ENCODE results near the gene DNA2.

DNA2 gene

DNA sequence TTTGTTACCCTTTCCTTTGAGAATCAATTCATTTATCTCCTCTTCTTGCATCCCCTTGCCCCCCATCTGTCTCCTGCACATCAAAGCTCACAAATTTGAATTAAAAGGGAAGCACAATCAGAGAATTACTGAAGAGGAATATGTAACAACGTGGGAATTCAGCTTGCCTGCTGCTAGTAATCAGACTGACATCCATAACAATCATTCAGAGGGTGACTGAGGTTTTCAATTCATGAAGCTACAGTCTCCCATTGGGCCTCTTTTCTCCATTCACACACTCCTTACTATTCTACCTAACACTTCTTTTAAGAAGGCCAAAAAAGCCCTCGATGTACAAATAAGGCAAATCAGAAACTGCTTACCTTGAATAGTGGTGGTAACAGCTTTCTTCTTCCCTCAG, 24.3 kb upstream of the DNA2 start:
- H3K79me2 ChIP-seq = no peaks in the 10 kb centered on the region
- H3K36me3 ChIP-seq (ENCODE audit: control insufficient read depth, insufficient read depth, low read length) = no peaks in the 10 kb centered on the region
- no peak overlapping the region for H3K4me2 ChIP-seq (ENCODE audit: low read length)
- H3K9me3 ChIP-seq (ENCODE audit: control insufficient read depth, low read length) = no peaks in the 10 kb centered on the region
- H3K4me3 ChIP-seq (ENCODE audit: low read depth, low read length) = no peak overlapping the region
- H3K27me3 ChIP-seq (ENCODE audit: control insufficient read depth, insufficient read depth, low read length) = no peaks in the 10 kb centered on the region
- no peak overlapping the region for H3K9ac ChIP-seq
- no peak overlapping the region for H2AFZ ChIP-seq
- no peak overlapping the region for H3K27ac ChIP-seq
- TF ChIP-seq, protein P1, sequence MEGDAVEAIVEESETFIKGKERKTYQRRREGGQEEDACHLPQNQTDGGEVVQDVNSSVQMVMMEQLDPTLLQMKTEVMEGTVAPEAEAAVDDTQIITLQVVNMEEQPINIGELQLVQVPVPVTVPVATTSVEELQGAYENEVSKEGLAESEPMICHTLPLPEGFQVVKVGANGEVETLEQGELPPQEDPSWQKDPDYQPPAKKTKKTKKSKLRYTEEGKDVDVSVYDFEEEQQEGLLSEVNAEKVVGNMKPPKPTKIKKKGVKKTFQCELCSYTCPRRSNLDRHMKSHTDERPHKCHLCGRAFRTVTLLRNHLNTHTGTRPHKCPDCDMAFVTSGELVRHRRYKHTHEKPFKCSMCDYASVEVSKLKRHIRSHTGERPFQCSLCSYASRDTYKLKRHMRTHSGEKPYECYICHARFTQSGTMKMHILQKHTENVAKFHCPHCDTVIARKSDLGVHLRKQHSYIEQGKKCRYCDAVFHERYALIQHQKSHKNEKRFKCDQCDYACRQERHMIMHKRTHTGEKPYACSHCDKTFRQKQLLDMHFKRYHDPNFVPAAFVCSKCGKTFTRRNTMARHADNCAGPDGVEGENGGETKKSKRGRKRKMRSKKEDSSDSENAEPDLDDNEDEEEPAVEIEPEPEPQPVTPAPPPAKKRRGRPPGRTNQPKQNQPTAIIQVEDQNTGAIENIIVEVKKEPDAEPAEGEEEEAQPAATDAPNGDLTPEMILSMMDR (IDR thresholded peaks at IDR 0.05) = no peak
- H3K4me1 ChIP-seq = no peaks in the 10 kb centered on the region

DNA sequence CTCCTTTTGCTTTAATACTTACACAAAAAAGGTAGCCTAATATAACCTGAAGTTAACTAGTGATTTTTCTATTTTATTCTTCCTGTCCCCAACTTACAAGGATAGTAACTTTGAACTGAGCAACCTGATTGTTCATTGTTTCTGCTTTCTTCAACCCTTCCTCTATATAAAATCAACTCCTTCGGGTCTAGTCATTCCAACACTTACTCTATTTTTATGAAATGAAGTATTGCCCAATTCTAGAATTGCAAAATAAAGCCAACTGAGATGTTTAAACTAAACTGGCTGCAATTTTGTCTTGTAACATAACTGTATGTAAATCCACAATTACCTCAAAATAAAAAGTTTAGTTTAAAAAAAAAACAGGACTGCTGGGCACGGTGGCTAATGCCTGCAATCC, 20.3 kb upstream of the DNA2 start:
- Histone ChIP-seq H3K27ac (no peak overlapping the region), H3K9me3 (ENCODE audit: control insufficient read depth, low read length) (no peaks in the 10 kb centered on the region), H3K36me3 (ENCODE audit: control insufficient read depth, insufficient read depth, low read length) (no peaks in the 10 kb centered on the region), H3K4me3 (ENCODE audit: low read depth, low read length) (no peak overlapping the region), H3K4me1 (no peaks in the 10 kb centered on the region), H2AFZ (no peak overlapping the region), H3K9ac (no peak overlapping the region), H3K4me2 (ENCODE audit: low read length) (no peak overlapping the region), H3K79me2 (no peaks in the 10 kb centered on the region), H3K27me3 (ENCODE audit: control insufficient read depth, insufficient read depth, low read length) (no peaks in the 10 kb centered on the region)
- TF ChIP-seq, protein P1 (IDR thresholded peaks at IDR 0.05) = no peak

- Histone ChIP-seq H3K9ac (no peak overlapping the region), H3K27ac (no peak overlapping the region), H3K27me3 (ENCODE audit: control insufficient read depth, insufficient read depth, low read length) (no peaks in the 10 kb centered on the region), H3K9me3 (ENCODE audit: control insufficient read depth, low read length) (no peaks in the 10 kb centered on the region), H3K79me2 (no peaks in the 10 kb centered on the region), H3K4me2 (ENCODE audit: low read length) (no peak overlapping the region), H2AFZ (no peak overlapping the region), H3K4me3 (ENCODE audit: low read depth, low read length) (no peak overlapping the region), H3K36me3 (ENCODE audit: control insufficient read depth, insufficient read depth, low read length) (no peaks in the 10 kb centered on the region), H3K4me1 (no peaks in the 10 kb centered on the region)
- TF ChIP-seq, protein P1 (IDR thresholded peaks at IDR 0.05) = no peak
Observed at GRCh38 chr10:68489919-68490318, 18.1 kb upstream of the DNA2 start.

GRCh38 chr10:68474021-68474420, 2.2 kb upstream of the DNA2 start:
- Histone ChIP-seq H3K4me3 (ENCODE audit: low read depth, low read length) (no peak overlapping the region), H3K36me3 (ENCODE audit: control insufficient read depth, insufficient read depth, low read length) (no peaks in the 10 kb centered on the region), H3K79me2 (no peaks in the 10 kb centered on the region), H3K9me3 (ENCODE audit: control insufficient read depth, low read length) (no peaks in the 10 kb centered on the region), H3K4me2 (ENCODE audit: low read length) (no peak overlapping the region), H2AFZ (no peak overlapping the region), H3K9ac (no peak overlapping the region), H3K27me3 (ENCODE audit: control insufficient read depth, insufficient read depth, low read length) (no peaks in the 10 kb centered on the region), H3K4me1 (peaks cover 5% of the 10 kb centered on the region), H3K27ac (no peak overlapping the region)
- TF ChIP-seq, protein P1 (IDR thresholded peaks at IDR 0.05) = no peak

- no peaks in the 10 kb centered on the region for H3K9me3 ChIP-seq (ENCODE audit: control insufficient read depth, low read length)
- H2AFZ ChIP-seq = peak overlapping the region; percentile 82
- no peaks in the 10 kb centered on the region for H3K79me2 ChIP-seq
- no peak overlapping the region for H3K27ac ChIP-seq
- no peak overlapping the region for H3K9ac ChIP-seq
- TF ChIP-seq, protein P1 (IDR thresholded peaks at IDR 0.05) = no peak
- peak overlapping the region; percentile 81 for H3K4me2 ChIP-seq (ENCODE audit: low read length)
- H3K27me3 ChIP-seq (ENCODE audit: control insufficient read depth, insufficient read depth, low read length) = no peaks in the 10 kb centered on the region
- peaks cover 5% of the 10 kb centered on the region for H3K4me1 ChIP-seq
- peak overlapping the region; percentile 72 for H3K4me3 ChIP-seq (ENCODE audit: low read depth, low read length)
- H3K36me3 ChIP-seq (ENCODE audit: control insufficient read depth, insufficient read depth, low read length) = no peaks in the 10 kb centered on the region
Observed at GRCh38 chr10:68471063-68471585, 649 bp downstream of the DNA2 start.

All from parathyroid adenoma (tissue), 2 donors.